HCT116 (cell line): ENCODE measurements around the gene ELMOD3. TPM values are rescaled to one million over a fixed set of nuclear protein-coding genes. Genes with fewer than 3 reads are reported as not detected.

Source experiments
- ATAC-seq: fragments of 200-7000 bp; cut with Tn5 transposase; 2 replicates; pipeline ENCODE4 v1.9.1; 2020; ENCODE audit warnings: mild to moderate bottlenecking, moderate library complexity
- BruUV-seq: library from RNA; stranded (reverse); fragments of 400-500 nt; replicated peaks from 2 replicates; lab custom pipeline; 2021; lab: Mats Ljungman, UMichigan
- CTCF ChIA-PET: fragments of 300-600 bp; sonication (Branson Sonifier 250); formaldehyde crosslinking; loops from one replicate; lab custom pipeline; 2021; ENCODE audit warnings: antibody characterized with exemption; lab: Charles Lee
- POLR2A ChIA-PET: fragments of 300-600, 350-600 bp; sonication (Branson Sonifier 250); formaldehyde crosslinking; loops from one replicate; lab custom pipeline; 2021; ENCODE audit warnings: antibody characterized with exemption; lab: Charles Lee
- RAD21 ChIA-PET, 2 experiments: fragments of 300-600 bp; sonication (Branson Sonifier 250); formaldehyde crosslinking; loops; one replicate each; lab custom pipeline; 2023; ENCODE audit warnings: low total read pairs in 2 of 2; ENCODE audit not compliant: uncharacterized antibody in 2 of 2, unreplicated experiment in 2 of 2, low non-redundant PET in 1 of 2; lab: Charles Lee
- DNase-seq: peaks from one replicate; pipeline ENCODE4 v3.0.0-alpha.2; 2010; ENCODE audit warnings: low read depth, low spot score
- H2AFZ ChIP-seq: fragments of 200-600 bp; shearing (Covaris generic), sonication (generic); 2 replicates; pipeline ENCODE4 v1.6.1; 2017; ENCODE audit warnings: low read depth, mixed run types, mixed read lengths, antibody characterized with exemption, low read length; ENCODE audit not compliant: poor library complexity, severe bottlenecking
- H3K27ac ChIP-seq: 2 replicates; pipeline ENCODE4 v1.5.1; 2012; ENCODE audit warnings: low read depth, low read length
- H3K27me3 ChIP-seq: fragments of 200-600 bp; sonication (generic); 2 replicates; pipeline ENCODE4 v1.6.1; 2016; ENCODE audit warnings: mixed run types, low read length, mixed read lengths; ENCODE audit not compliant: insufficient read depth
- H3K36me3 ChIP-seq, 2 experiments: fragments of 200-500 bp in 1 of 2; fragments of 200-600 bp in 1 of 2; sonication (Bioruptor generic) in 1 of 2; sonication (generic) in 1 of 2; 2 replicates each; pipeline versions ENCODE4 v1.5.1 to v1.6.1; 2014 to 2016; ENCODE audit warnings: low read length in 2 of 2, inconsistent platforms in 1 of 2, mixed read lengths in 1 of 2, mixed run types in 1 of 2; ENCODE audit not compliant: insufficient read depth in 2 of 2, control insufficient read depth in 1 of 2
- H3K4me1 ChIP-seq, 2 experiments: fragments of 200-600 bp in 1 of 2; sonication (generic) in 1 of 2; 2 replicates each; pipeline versions ENCODE4 v1.5.1 to v1.6.1; 2012 to 2017; ENCODE audit warnings: low read length in 2 of 2, inconsistent platforms in 1 of 2, mild to moderate bottlenecking in 1 of 2, mixed read lengths in 1 of 2, mixed run types in 1 of 2, moderate library complexity in 1 of 2; ENCODE audit not compliant: insufficient read depth in 2 of 2, control insufficient read depth in 1 of 2
- H3K4me2 ChIP-seq: fragments of 200-600 bp; sonication (generic); 2 replicates; pipeline ENCODE4 v1.6.1; 2017; ENCODE audit warnings: mixed run types, low read length, mixed read lengths
- H3K4me3 ChIP-seq, 2 experiments: fragments of 200-600 bp in 1 of 2; sonication (generic) in 1 of 2; replicated peaks in 1 of 2; 2 replicates each; pipeline ENCODE4 v1.5.1; 2011 to 2016; ENCODE audit warnings: low read length in 2 of 2, control low read depth in 1 of 2, low read depth in 1 of 2, mild to moderate bottlenecking in 1 of 2, mixed read lengths in 1 of 2, mixed run types in 1 of 2
- H3K79me2 ChIP-seq: fragments of 200-600 bp; sonication (generic); 2 replicates; pipeline ENCODE4 v1.6.1; 2017; ENCODE audit warnings: mild to moderate bottlenecking, mixed run types, low read length, moderate library complexity, mixed read lengths; ENCODE audit not compliant: insufficient read depth
- H3K9ac ChIP-seq: fragments of 200-600 bp; sonication (generic); 2 replicates; pipeline ENCODE4 v1.6.1; 2016; ENCODE audit warnings: low read length, mixed read lengths
- H3K9me2 ChIP-seq: fragments of 200-600 bp; sonication (generic), shearing (Covaris generic); 2 replicates; pipeline ENCODE4 v1.6.1; 2017; ENCODE audit warnings: mixed run types, mild to moderate bottlenecking, moderate library complexity; ENCODE audit not compliant: insufficient read depth
- H3K9me3 ChIP-seq, 2 experiments: fragments of 200-500 bp in 1 of 2; fragments of 200-600 bp in 1 of 2; sonication (Bioruptor generic) in 1 of 2; sonication (generic) in 1 of 2; 2 replicates each; pipeline ENCODE4 v1.6.1; 2014 to 2017; ENCODE audit warnings: low read length in 2 of 2, mixed read lengths in 2 of 2, inconsistent platforms in 1 of 2, low read depth in 1 of 2, mild to moderate bottlenecking in 1 of 2, mixed run types in 1 of 2, moderate library complexity in 1 of 2; ENCODE audit not compliant: control insufficient read depth in 1 of 2, insufficient read depth in 1 of 2
- H4K20me1 ChIP-seq: fragments of 200-600 bp; sonication (generic), shearing (Covaris generic); 2 replicates; pipeline ENCODE4 v1.6.1; 2017; ENCODE audit warnings: mixed run types, mild to moderate bottlenecking, moderate library complexity; ENCODE audit not compliant: insufficient read depth
- CBX3 ChIP-seq: IDR thresholded peaks from 2 replicates; pipeline ENCODE4 v1.6.1; 2012; ENCODE audit warnings: low read depth
- POLR2A ChIP-seq: IDR thresholded peaks from 2 replicates; pipeline ENCODE4 v1.7.0; 2011; ENCODE audit warnings: borderline replicate concordance; ENCODE audit not compliant: insufficient read depth, insufficient read length; ENCODE audit errors: extremely low read depth
- POLR2AphosphoS5 ChIP-seq: IDR thresholded peaks from 2 replicates; pipeline ENCODE4 v1.6.1; 2011; ENCODE audit warnings: mild to moderate bottlenecking, low read depth, low read length, moderate library complexity
- TCF7L2 ChIP-seq: IDR thresholded peaks from 2 replicates; pipeline ENCODE4 v1.7.0; 2011; ENCODE audit warnings: borderline replicate concordance, inconsistent platforms; ENCODE audit not compliant: insufficient read depth, insufficient read length; ENCODE audit errors: extremely low read depth
- ZBTB33 ChIP-seq: IDR thresholded peaks from 2 replicates; pipeline ENCODE4 v1.6.1; 2011; ENCODE audit warnings: mild to moderate bottlenecking, low read length, moderate library complexity; ENCODE audit not compliant: insufficient replicate concordance; ENCODE audit errors: extremely low read depth
- intact Hi-C: fragments of 100-400 bp; cut with micrococcal nuclease; formaldehyde crosslinking; loops from 2 replicates; pipeline ENCODE4 v1.10.0; 2022
- total RNA-seq: library from RNA; stranded (reverse); gene quantifications from one replicate; pipeline ENCODE4 v1.2.1, GENCODE V29; 2021; ENCODE audit not compliant: unreplicated experiment

ELMOD3 gene
- total RNA-seq, 1 experiment from 2014 or later: 9.2 TPM

GRCh38 chr2:85411405-85411748 is 56.8 kb downstream of the ELMOD3 start:
- H2AFZ ChIP-seq: no peak overlapping the region
- ChIA-PET CTCF (no interaction called here), POLR2A (interaction anchor here (0.9 kb wide), 1 partner anchor 127 kb away, joined by 4 read pairs; the partner anchor contains the start of gene MAT2A), RAD21 (no interaction called here)
- ATAC-seq (no peak), DNase-seq (no peak)
- H3K36me3 ChIP-seq: 0 out of 4 replicates have a peak, but pooled peaks cover 0 to 3% of the 10 kb centered on the region in 2 experiments
- H3K4me1 ChIP-seq: peaks cover 35 to 58% of the 10 kb centered on the region in 2 experiments
- no peaks in the 10 kb centered on the region for H3K27me3 ChIP-seq
- H4K20me1 ChIP-seq: no peaks in the 10 kb centered on the region
- H3K9me2 ChIP-seq: no peaks in the 10 kb centered on the region
- TF ChIP-seq POLR2A: no peak
- H3K79me2 ChIP-seq: peaks cover 59% of the 10 kb centered on the region
- intact Hi-C loops: loop anchor here (5.0 kb wide), 1 partner anchor 191 kb away; the partner anchor contains the start of gene TMEM150A
- BruUV-seq: no TSS peak
- peak overlapping the region; percentile 69 for H3K9ac ChIP-seq
- peak overlapping the region; percentile 92 for H3K4me2 ChIP-seq
- peak overlapping the region; percentile 50 for H3K27ac ChIP-seq
- H3K4me3 ChIP-seq: peak overlapping the region; percentile 7 to 56
- H3K9me3 ChIP-seq: no peaks in the 10 kb centered on the region

- no peaks in the 10 kb centered on the region for H3K9me2 ChIP-seq
- no peaks in the 10 kb centered on the region for H4K20me1 ChIP-seq
- no peak for DNase-seq
- H3K9ac ChIP-seq: peak overlapping the region; percentile 86
- peak overlapping the region; percentile 6 for H2AFZ ChIP-seq
- ChIA-PET CTCF (interaction anchor here (0.9 to 2.0 kb wide), 3 partner anchors 125 to 138 kb away, joined by 3 to 10 read pairs (median 4); partner anchors contain the start of gene MAT2A), POLR2A (interaction anchor here (0.8 to 2.3 kb wide), 9 partner anchors 60 to 198 kb away, joined by 3 to 6 read pairs (median 3); partner anchors contain the start of genes C2orf68, ELMOD3, GGCX and MAT2A), RAD21 (no interaction called here)
- no peaks in the 10 kb centered on the region for H3K9me3 ChIP-seq
- no peaks in the 10 kb centered on the region for H3K27me3 ChIP-seq
- peak; percentile 53 for ATAC-seq
- peak overlapping the region; percentile 79 to 83 for H3K4me3 ChIP-seq
- peaks cover 41% of the 10 kb centered on the region for H3K79me2 ChIP-seq
- peak; percentile 4 for TF ChIP-seq ZBTB33
- peak; percentile 9 for TF ChIP-seq TCF7L2
- peak; percentile 94 for TF ChIP-seq POLR2AphosphoS5
- TF ChIP-seq POLR2A: peak; percentile 46
- no peak for TF ChIP-seq CBX3
- no peaks in the 10 kb centered on the region for H3K36me3 ChIP-seq
- H3K4me1 ChIP-seq: peaks cover 44 to 70% of the 10 kb centered on the region in 2 experiments
- intact Hi-C loops: loop anchor here (5.0 kb wide), 1 partner anchor 188 kb away; the partner anchor contains the start of gene TMEM150A
- peak overlapping the region; percentile 81 for H3K27ac ChIP-seq
- BruUV-seq: TSS peak; percentile 14
- H3K4me2 ChIP-seq: peak overlapping the region; percentile 92
Measured at GRCh38 chr2:85413592-85414420, 59.2 kb downstream of the ELMOD3 start.
